C4-2B (cell line): ENCODE measurements around the gene COX4I2.

ENCODE experiments used
- ZFX ChIP-seq: fragments of 450-650 bp; IDR thresholded peaks from 2 replicates; pipeline ENCODE4 v1.6.1; 2017
- TF ChIP-seq, protein P1 (sequence below): fragments of 450-650 bp; conservative IDR thresholded peaks from 2 replicates; pipeline ENCODE4 v1.5.1; 2017; ENCODE audit warnings: mild to moderate bottlenecking

DNA sequence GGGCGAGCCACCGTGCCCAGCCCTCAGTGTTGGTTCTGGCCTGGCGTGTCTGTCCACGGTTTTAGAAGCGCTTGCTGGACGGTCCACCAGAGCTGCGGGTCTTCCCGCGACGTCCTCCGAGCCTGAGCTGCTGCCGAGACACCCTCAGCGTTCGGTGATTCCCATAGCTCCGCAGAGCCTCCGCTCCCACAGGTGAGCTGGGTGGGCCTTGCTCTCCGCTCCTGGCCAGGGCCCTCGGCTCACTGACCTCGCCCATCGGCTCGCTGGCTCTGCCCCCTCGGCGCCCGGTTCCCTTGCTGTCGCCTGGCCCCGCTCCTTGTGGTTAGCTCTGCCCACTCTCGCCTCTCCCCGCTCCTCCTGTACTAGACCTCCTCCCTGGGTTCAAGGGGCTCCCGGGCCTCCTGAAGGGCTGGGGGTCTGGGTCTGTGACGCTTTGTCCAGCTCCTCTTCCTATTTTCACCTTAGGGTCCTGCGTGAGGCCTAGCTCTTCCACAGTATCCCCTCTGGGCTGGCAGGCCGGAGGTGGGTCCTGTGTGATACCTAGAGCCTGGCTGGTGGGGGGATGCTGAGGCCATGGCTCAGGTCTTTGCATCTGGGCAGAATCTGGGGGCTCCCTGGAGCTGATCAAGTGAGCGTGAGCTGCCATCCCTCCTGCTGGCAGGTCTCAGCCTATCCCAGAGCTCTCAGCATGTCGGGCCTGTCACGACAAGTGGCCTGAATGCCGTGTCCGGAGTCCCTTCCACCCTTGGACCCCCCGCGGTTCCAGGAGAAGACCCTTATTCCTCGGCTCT, 5.0 kb upstream of the COX4I2 start:
- TF ChIP-seq, protein P1, sequence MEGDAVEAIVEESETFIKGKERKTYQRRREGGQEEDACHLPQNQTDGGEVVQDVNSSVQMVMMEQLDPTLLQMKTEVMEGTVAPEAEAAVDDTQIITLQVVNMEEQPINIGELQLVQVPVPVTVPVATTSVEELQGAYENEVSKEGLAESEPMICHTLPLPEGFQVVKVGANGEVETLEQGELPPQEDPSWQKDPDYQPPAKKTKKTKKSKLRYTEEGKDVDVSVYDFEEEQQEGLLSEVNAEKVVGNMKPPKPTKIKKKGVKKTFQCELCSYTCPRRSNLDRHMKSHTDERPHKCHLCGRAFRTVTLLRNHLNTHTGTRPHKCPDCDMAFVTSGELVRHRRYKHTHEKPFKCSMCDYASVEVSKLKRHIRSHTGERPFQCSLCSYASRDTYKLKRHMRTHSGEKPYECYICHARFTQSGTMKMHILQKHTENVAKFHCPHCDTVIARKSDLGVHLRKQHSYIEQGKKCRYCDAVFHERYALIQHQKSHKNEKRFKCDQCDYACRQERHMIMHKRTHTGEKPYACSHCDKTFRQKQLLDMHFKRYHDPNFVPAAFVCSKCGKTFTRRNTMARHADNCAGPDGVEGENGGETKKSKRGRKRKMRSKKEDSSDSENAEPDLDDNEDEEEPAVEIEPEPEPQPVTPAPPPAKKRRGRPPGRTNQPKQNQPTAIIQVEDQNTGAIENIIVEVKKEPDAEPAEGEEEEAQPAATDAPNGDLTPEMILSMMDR, result no peak
- no peak for TF ChIP-seq ZFX
